Small intestine (tissue), 16 donors: ENCODE data around the gene ZC3H11A. TPM values are rescaled to one million over a fixed set of nuclear protein-coding genes. Genes with fewer than 3 reads are reported as not detected.
"Not testable (repeated sequence)": the region's sequence is repeated elsewhere in the genome, so short reads cannot be mapped to it uniquely, and the experiment has no call there.

Experiments used
- DNase-seq, 2 donors: peaks; one replicate each; pipeline versions ENCODE4 v3.0.0 to v3.0.0-alpha.2; 2013
- FAIRE-seq: peaks from 2 replicates; lab custom pipeline; 2012; peaks lifted over from hg19 to GRCh38; lab: Jason Lieb, UNC
- H3K27ac ChIP-seq, 3 donors: one replicate each; pipeline ENCODE4 v1.5.1; 2013; ENCODE audit warnings: low read length in 2 of 3, mild to moderate bottlenecking in 2 of 3, control low read depth in 1 of 3, inconsistent platforms in 1 of 3, low read depth in 1 of 3, moderate library complexity in 1 of 3
- H3K27me3 ChIP-seq, 3 donors: one replicate each; pipeline ENCODE4 v1.6.1; 2013; ENCODE audit warnings: low read length in 3 of 3, inconsistent platforms in 1 of 3; ENCODE audit not compliant: control insufficient read depth in 3 of 3, insufficient read depth in 3 of 3
- H3K36me3 ChIP-seq, 3 donors: one replicate each; pipeline ENCODE4 v1.6.1; 2013; ENCODE audit warnings: low read length in 3 of 3, inconsistent platforms in 1 of 3, low read depth in 1 of 3, mild to moderate bottlenecking in 1 of 3, moderate library complexity in 1 of 3; ENCODE audit not compliant: control insufficient read depth in 3 of 3, insufficient read depth in 2 of 3
- H3K4me1 ChIP-seq, 3 donors: one replicate each; pipeline ENCODE4 v1.6.1; 2013; ENCODE audit warnings: low read length in 2 of 3, inconsistent platforms in 1 of 3, low read depth in 1 of 3, mild to moderate bottlenecking in 1 of 3, moderate library complexity in 1 of 3; ENCODE audit not compliant: control insufficient read depth in 3 of 3, insufficient read depth in 2 of 3
- H3K4me3 ChIP-seq, 3 donors: one replicate each; pipeline ENCODE4 v1.5.1; 2013; ENCODE audit warnings: low read length in 3 of 3, control low read depth in 1 of 3, inconsistent platforms in 1 of 3, low read depth in 1 of 3, mild to moderate bottlenecking in 1 of 3, moderate library complexity in 1 of 3
- H3K9me3 ChIP-seq, 2 donors: one replicate each; pipeline ENCODE4 v1.6.1; 2013; ENCODE audit warnings: low read depth in 1 of 2, low read length in 1 of 2; ENCODE audit not compliant: control insufficient read depth in 2 of 2, insufficient read depth in 1 of 2
- WGBS, 3 donors: extraction: QIAGEN DNeasy Blood & Tissue Kit; methylation state at CpG; one replicate each; pipeline ENCODE4 v1.1.7; 2013; 5-methylcytosine and 5-hydroxymethylcytosine counted together
- long read RNA-seq, 10 donors: transcript quantifications; one replicate each; lab custom pipeline, GENCODE V29; 2026
- polyA plus RNA-seq, 4 donors: library from polyadenylated mRNA; stranded (reverse) in 3 of 4; unstranded in 1 of 4; fragments of 200-250 nt in 3 of 4; fragments of 120-200 nt in 1 of 4; gene quantifications; one replicate each; pipeline versions ENCODE4 v1.2.1 to v1.2.3, GENCODE V29; 2013
- donor health status: healthy with polysubstance abuse.
- donor health status: control.
- donor health status: control.
- donor health status: Bipolar disorder and iron deficiency.
- donor health status: healthy.

Gene ZC3H11A
- 100 to 1,000 TPM in 1 of 4 donors, 10 to 100 TPM in 3; 36.5 to 110 (median 42.3) TPM for polyA plus RNA-seq
- long read RNA-seq, donor 1: 0 reads
- long read RNA-seq, donor 2, partial matches to known transcripts: 25 of 25 reads
- long read RNA-seq, donor 2, other reads (novel, unspliced or antisense): 0 of 25 reads
- long read RNA-seq, donor 3, partial matches to known transcripts: 93 of 96 reads
- long read RNA-seq, donor 3, other reads (novel, unspliced or antisense): 0 of 96 reads
- long read RNA-seq, donor 4: 0 reads
- long read RNA-seq, donor 5, partial matches to known transcripts: 10 of 11 reads
- long read RNA-seq, donor 5, other reads (novel, unspliced or antisense): 0 of 11 reads
- long read RNA-seq, donor 6, partial matches to known transcripts: 43 of 44 reads
- long read RNA-seq, donor 6, other reads (novel, unspliced or antisense): 0 of 44 reads
- long read RNA-seq, donor 7: 0 reads
- long read RNA-seq, donor 8: 0 reads
- long read RNA-seq, donor 9, full-length matches to known transcripts: 1 of 1 reads
- long read RNA-seq, donor 9, partial matches to known transcripts: 0 of 1 reads
- long read RNA-seq, donor 9, other reads (novel, unspliced or antisense): 0 of 1 reads
- long read RNA-seq, donor 10, partial matches to known transcripts: 91 of 92 reads
- long read RNA-seq, donor 10, other reads (novel, unspliced or antisense): 0 of 92 reads

GRCh38 chr1:203795441-203796235, at the start of gene ZC3H11A, which contains the start of gene ZBED6:
Gene ZC3H11A, plus strand, starts transcription at chr1:203795623. Its CDS starts 21,448 bp downstream, at chr1:203817071.
Gene ZBED6, plus strand, starts transcription at chr1:203795623. Its CDS starts 1,900 bp downstream, at chr1:203797523.
- no peak for FAIRE-seq

DNA sequence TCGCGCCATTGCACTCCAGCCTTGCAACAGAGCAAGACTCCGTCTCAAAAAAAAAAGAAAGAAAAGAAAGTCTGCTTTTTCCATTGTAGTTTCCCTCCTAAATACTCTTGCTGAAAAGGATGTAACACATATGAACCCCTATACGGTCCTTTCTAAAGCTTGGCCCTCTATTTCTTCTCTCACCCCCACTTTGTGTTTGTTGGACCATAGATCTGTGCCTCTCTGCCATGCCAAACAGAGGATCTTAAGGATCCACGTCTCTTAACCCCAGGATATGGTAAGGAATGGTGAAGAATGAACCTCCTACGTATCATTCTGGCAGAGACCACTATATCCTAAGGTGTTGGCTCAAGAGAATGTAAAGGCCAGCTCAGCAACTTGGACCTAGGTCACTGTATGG, 49.1 kb upstream of the ZC3H11A start:
- H3K9me3 ChIP-seq: peaks cover 0 to 3% of the 10 kb centered on the region in 2 donors
- H3K4me3 ChIP-seq: no peak overlapping the region
- peaks cover 0 to 3% (median 0%) of the 10 kb centered on the region in 3 donors for H3K4me1 ChIP-seq
- no peak overlapping the region for H3K27ac ChIP-seq
- FAIRE-seq (no peak), DNase-seq (no peak)
- 95 to 99% (median 96%) methylated on average over 6 of the region's 6 CpGs for WGBS, 3 donors
- H3K36me3 ChIP-seq: peaks cover 0 to under 1% (median 0%) of the 10 kb centered on the region in 3 donors
- H3K27me3 ChIP-seq: no peaks in the 10 kb centered on the region

More at GRCh38 chr1:203795441-203796235, at the start of gene ZC3H11A, which contains the start of gene ZBED6:
- Histone ChIP-seq H3K27ac (peak within 1 kb of the TSS; percentile 58 to 96 (median 88)), H3K4me3 (peak within 1 kb of the TSS; percentile 65 to 91 (median 86)), H3K27me3 (no peaks in the 10 kb centered on the region), H3K4me1 (peaks cover 8 to 22% (median 10%) of the 10 kb centered on the region in 3 donors), H3K9me3 (no peaks in the 10 kb centered on the region), H3K36me3 (peaks cover 0 to 7% (median 0%) of the 10 kb centered on the region in 3 donors)
- DNase-seq: peak; percentile 99
- 0% methylated on average over 43 to 59 of the region's 59 CpGs for WGBS, 3 donors

GRCh38 chr1:203751051-203751450, 44.4 kb upstream of the ZC3H11A start:
- Histone ChIP-seq H3K4me3 (no peak overlapping the region), H3K36me3 (no peaks in the 10 kb centered on the region), H3K9me3 (peaks cover 0 to 3% of the 10 kb centered on the region in 2 donors), H3K27ac (no peak overlapping the region), H3K27me3 (no peaks in the 10 kb centered on the region), H3K4me1 (no peaks in the 10 kb centered on the region)
- DNase-seq (no peak), FAIRE-seq (no peak)
- WGBS, 3 donors: 78 to 83% (median 82%) methylated on average over 3 of the region's 3 CpGs

DNA sequence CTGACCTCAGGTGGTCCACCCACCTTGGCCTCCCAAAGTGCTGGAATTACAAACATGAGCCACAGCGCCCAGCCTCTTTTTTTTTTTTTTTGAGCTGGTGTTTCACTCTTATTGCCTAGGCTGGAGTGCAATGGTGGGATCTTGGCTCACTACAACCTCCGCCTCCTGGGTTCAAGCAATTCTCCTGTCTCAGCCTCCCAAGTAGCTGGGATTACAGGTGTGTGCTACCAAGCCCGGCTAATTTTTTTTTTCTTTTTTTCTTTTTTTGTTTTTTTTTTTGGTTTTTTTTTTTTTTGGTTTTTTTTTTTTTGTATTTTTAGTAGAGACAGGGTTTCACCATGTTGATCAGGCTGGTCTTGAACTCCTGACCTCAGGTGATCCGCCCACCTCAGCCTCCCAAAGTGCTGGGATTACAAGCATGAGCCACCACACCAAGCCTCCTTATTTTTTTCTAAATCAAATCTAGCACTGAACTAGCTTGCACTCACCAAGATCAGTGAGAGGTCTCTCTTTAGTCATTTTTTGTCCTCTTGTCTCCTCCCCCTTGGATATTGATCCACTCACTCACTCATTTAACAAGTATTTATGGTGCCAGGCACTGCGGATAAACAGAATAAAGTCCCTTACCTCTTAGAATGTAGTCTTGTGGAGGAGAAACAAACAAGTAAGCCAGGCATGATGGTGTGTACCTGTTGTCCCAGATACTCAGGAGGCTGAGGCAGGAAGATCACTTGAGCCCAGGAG, 43.6 kb upstream of the ZC3H11A start:
- peak in 1 of 2 donors; percentile 69 for DNase-seq
- not testable (repeated sequence) for H3K27me3 ChIP-seq, H3K36me3 ChIP-seq, H3K4me1 ChIP-seq, H3K9me3 ChIP-seq, FAIRE-seq, H3K27ac ChIP-seq, H3K4me3 ChIP-seq
- 82 to 86% (median 84%) methylated on average over 5 of the region's 5 CpGs for WGBS, 3 donors

- DNase-seq (no peak), FAIRE-seq (no peak)
- Histone ChIP-seq H3K9me3 (no peaks in the 10 kb centered on the region), H3K36me3 (no peaks in the 10 kb centered on the region), H3K27me3 (no peaks in the 10 kb centered on the region), H3K4me1 (no peaks in the 10 kb centered on the region), H3K27ac (peak overlapping the region in 1 of 3 donors; percentile 22), H3K4me3 (no peak overlapping the region)
- 71 to 80% (median 78%) methylated on average over 4 of the region's 4 CpGs for WGBS, 3 donors
Observed at GRCh38 chr1:203754455-203754864, 41.0 kb upstream of the ZC3H11A start.

DNA sequence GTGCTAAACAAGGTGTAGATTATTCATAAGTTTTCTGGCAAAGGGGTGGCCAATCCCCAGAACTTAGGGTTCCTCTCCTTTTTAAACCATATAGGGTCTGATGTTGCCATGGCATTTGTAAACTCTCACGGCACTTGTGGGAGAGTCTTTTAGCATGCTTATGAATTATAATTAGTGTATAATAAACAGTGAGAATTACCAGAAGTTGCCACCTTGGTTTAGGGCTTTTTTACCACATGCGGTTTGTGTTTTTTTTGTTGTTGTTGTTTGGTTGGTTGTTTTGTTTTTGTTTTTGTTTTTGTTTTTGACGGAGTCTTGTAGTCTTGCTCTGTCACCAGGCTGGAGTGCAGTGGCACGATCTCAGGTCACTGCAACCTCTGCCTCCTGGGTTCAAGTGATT, 39.4 kb upstream of the ZC3H11A start:
- no peaks in the 10 kb centered on the region for H3K27me3 ChIP-seq
- DNase-seq: no peak
- no peak overlapping the region for H3K4me3 ChIP-seq
- no peaks in the 10 kb centered on the region for H3K36me3 ChIP-seq
- H3K9me3 ChIP-seq: no peaks in the 10 kb centered on the region
- no peak for FAIRE-seq
- no peak overlapping the region for H3K27ac ChIP-seq
- no peaks in the 10 kb centered on the region for H3K4me1 ChIP-seq
- WGBS, 3 donors: 71 to 84% (median 79%) methylated on average over 4 of the region's 4 CpGs

DNA sequence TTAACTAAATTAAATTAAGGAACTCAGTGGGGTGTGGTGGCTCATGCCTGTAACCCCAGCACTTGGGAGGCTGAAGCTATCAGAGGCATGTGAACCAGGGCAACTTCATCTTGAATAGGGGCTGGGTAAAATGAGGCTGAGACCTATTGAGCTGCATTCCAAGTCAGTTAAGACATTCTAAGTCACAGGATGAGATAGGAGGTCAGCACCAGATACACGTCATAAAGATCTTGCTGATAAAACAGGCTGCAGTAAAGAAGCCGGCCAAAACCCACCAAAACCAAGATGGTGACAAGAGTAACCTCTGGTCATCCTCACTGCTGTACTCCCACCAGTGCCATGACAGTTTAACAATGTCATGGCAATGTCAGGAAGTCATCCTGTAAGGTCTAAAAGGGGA, 36.7 kb upstream of the ZC3H11A start:
- 61 to 80% (median 71%) methylated on average over 2 of the region's 2 CpGs for WGBS, 3 donors
- FAIRE-seq: not testable (repeated sequence)

More for the DNA sequence above, 36.7 kb upstream of the ZC3H11A start:
- H3K4me3 ChIP-seq, H3K4me1 ChIP-seq, H3K27me3 ChIP-seq, H3K27ac ChIP-seq, H3K36me3 ChIP-seq, H3K9me3 ChIP-seq, DNase-seq: not testable (repeated sequence)
